ENCODE results near the gene MYO7B. TPM values are rescaled to one million over a fixed set of nuclear protein-coding genes. Genes with fewer than 3 reads are reported as not detected.

The MYO7B gene
- 100 to 1,000 TPM; 244 to 262 TPM for total RNA-seq
- long read RNA-seq, partial matches to known transcripts, result 128 of 155 reads
- long read RNA-seq, other reads (novel, unspliced or antisense), result 24 of 155 reads

- DNase-seq (peak; percentile 87 to 96), ATAC-seq (peak; percentile 84)
- intact Hi-C loops (cut with DNase I, micrococcal nuclease), result no loop called here
These were observed at the start of gene MYO7B for GRCh38 chr2:127535422-127535901. MYO7B (plus strand) TSS chr2:127535683; CDS start chr2:127559723, 24,040 bp downstream.

GRCh38 chr2:127485694-127486071 lies 49.8 kb upstream of the MYO7B start:
- ATAC-seq, result no peak
- intact Hi-C loops (cut with DNase I, micrococcal nuclease), result loop anchor here in 1 of 2 donors (10.0 kb wide), 1 partner anchor 161 kb away; no protein-coding TSS in a partner anchor

GRCh38 chr2:127486247-127487058 lies 49.0 kb upstream of the MYO7B start:
- DNase-seq (no peak), ATAC-seq (no peak)
- intact Hi-C loops (cut with DNase I, micrococcal nuclease), result loop anchor here in 1 of 2 donors (10.0 kb wide), 1 partner anchor 162 kb away; no protein-coding TSS in a partner anchor

More at GRCh38 chr2:127485694-127486071, 49.8 kb upstream of the MYO7B start:
- DNase-seq, result no peak

- ATAC-seq (peak; percentile 75), DNase-seq (no peak)
- intact Hi-C loops (cut with DNase I, micrococcal nuclease), result no loop called here
These were observed 45.2 kb upstream of the MYO7B start for GRCh38 chr2:127490283-127490682.

- DNase-seq (no peak), ATAC-seq (no peak)
- intact Hi-C loops (cut with DNase I, micrococcal nuclease), result no loop called here
These were observed 37.1 kb upstream of the MYO7B start for GRCh38 chr2:127498386-127498785.

- no peak for ATAC-seq
- intact Hi-C loops (cut with DNase I, micrococcal nuclease), result no loop called here
- no peak for DNase-seq
These were observed 32.0 kb upstream of the MYO7B start for GRCh38 chr2:127503491-127503890.

- ATAC-seq, result no peak
- DNase-seq, result no peak
- intact Hi-C loops (cut with DNase I, micrococcal nuclease), result no loop called here
These were observed 30.7 kb upstream of the MYO7B start for GRCh38 chr2:127504552-127505430.

GRCh38 chr2:127506510-127506909 lies 29.0 kb upstream of the MYO7B start:
- intact Hi-C loops (cut with DNase I, micrococcal nuclease), result no loop called here
- ATAC-seq, result no peak
- no peak for DNase-seq

- intact Hi-C loops (cut with DNase I, micrococcal nuclease), result no loop called here
- DNase-seq (no peak), ATAC-seq (no peak)
These were observed 27.4 kb upstream of the MYO7B start for GRCh38 chr2:127508023-127508630.

GRCh38 chr2:127508631-127509034 lies 26.9 kb upstream of the MYO7B start:
- intact Hi-C loops (cut with DNase I, micrococcal nuclease), result no loop called here
- ATAC-seq, result peak; percentile 64
- peak; percentile 47 to 70 for DNase-seq

- ATAC-seq (peak; percentile 92), DNase-seq (no peak)
- intact Hi-C loops (cut with DNase I, micrococcal nuclease), result no loop called here
These were observed 25.4 kb upstream of the MYO7B start for GRCh38 chr2:127510073-127510472.

GRCh38 chr2:127511090-127511695 lies 24.3 kb upstream of the MYO7B start:
- ATAC-seq (no peak), DNase-seq (no peak)
- intact Hi-C loops (cut with DNase I, micrococcal nuclease), result no loop called here

- ATAC-seq, result no peak
- intact Hi-C loops (cut with DNase I, micrococcal nuclease), result no loop called here
These were observed 23.6 kb upstream of the MYO7B start for GRCh38 chr2:127511917-127512316.

GRCh38 chr2:127512362-127512761 lies 23.1 kb upstream of the MYO7B start:
- intact Hi-C loops (cut with DNase I, micrococcal nuclease), result no loop called here
- ATAC-seq (no peak), DNase-seq (no peak)

More at GRCh38 chr2:127511917-127512316, 23.6 kb upstream of the MYO7B start:
- DNase-seq, result no peak

- intact Hi-C loops (cut with DNase I, micrococcal nuclease), result no loop called here
- no peak for ATAC-seq
- no peak for DNase-seq
These were observed 21.4 kb upstream of the MYO7B start for GRCh38 chr2:127514076-127514475.

GRCh38 chr2:127514485-127514884 lies 21.0 kb upstream of the MYO7B start:
- DNase-seq (no peak), ATAC-seq (no peak)
- intact Hi-C loops (cut with DNase I, micrococcal nuclease), result no loop called here

- no peak for DNase-seq
- intact Hi-C loops (cut with DNase I, micrococcal nuclease), result no loop called here
- no peak for ATAC-seq
These were observed 20.0 kb upstream of the MYO7B start for GRCh38 chr2:127515383-127515915.

- peak; percentile 17 for ATAC-seq
- intact Hi-C loops (cut with DNase I, micrococcal nuclease), result no loop called here
- peak; percentile 56 to 65 for DNase-seq
These were observed 19.3 kb upstream of the MYO7B start for GRCh38 chr2:127516041-127516762.

Measured in left colon (tissue), 2 donors.